SK-N-MC (cell line): Measurements from ENCODE around the gene SNW1.

Experiments used
- EZH2 ChIP-seq: fragments of 200-600 bp; sonication (generic); IDR thresholded peaks from one replicate; pipeline ENCODE4 v1.6.1; 2017; ENCODE audit warnings: antibody characterized with exemption
- FOXP2 ChIP-seq: optimal IDR thresholded peaks from 2 replicates; pipeline ENCODE3; 2011; ENCODE audit warnings: mild to moderate bottlenecking, moderate library complexity; ENCODE audit not compliant: insufficient read depth; ENCODE audit errors: extremely low read length, control extremely low read depth

- TF ChIP-seq FOXP2 (no peak), EZH2 (no peak)
Observed at GRCh38 chr14:77799863-77800730, 39.1 kb upstream of the SNW1 start, which contains the start of gene ADCK1.
